ENCODE measurements around the gene PCSK9. TPM values are rescaled to one million over a fixed set of nuclear protein-coding genes. Genes with fewer than 3 reads are reported as not detected.
"Not testable (repeated sequence)": the region's sequence is repeated elsewhere in the genome, so short reads cannot be mapped to it uniquely, and the experiment has no call there.

Gene PCSK9
- total and polyA plus RNA-seq, 4 donors = 10.8 to 112 (median 58.5) TPM

DNA sequence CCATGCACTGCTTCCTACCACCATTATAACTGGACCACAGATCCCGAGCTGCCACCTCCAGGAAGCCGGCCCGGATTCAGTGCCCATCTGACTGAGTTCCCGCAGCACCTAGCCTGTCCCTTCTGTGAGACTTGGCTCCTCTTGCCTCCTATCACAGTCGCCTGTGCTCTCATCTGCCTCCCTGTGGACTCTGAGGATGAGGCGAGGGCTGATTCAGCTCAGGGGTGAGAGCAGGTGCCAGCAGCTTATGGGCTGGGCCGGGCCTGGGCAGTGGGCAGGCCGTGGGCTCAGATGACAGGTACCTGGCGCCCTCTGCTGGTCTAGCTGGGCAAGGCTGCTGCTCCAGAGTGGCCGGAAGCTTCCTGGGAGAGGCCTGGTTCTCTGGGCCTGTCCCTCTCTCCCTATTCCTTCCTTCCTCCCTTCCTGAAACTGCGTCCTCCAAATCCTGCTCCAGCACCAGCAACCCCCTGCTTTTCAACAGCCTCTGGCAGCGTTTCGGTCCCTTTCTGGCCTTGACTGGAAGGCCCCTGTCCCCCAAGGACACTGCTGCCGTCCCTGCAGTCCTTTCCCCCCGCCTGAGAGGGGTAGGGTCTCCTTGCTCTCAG, 17.3 kb upstream of the PCSK9 start:
- peak; percentile 90 to 96 for TF ChIP-seq RAD21 (IDR thresholded peaks at IDR 0.05)
- TF ChIP-seq, protein P1, sequence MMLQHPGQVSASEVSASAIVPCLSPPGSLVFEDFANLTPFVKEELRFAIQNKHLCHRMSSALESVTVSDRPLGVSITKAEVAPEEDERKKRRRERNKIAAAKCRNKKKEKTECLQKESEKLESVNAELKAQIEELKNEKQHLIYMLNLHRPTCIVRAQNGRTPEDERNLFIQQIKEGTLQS (IDR thresholded peaks at IDR 0.05) = no peak
- TF ChIP-seq HNF4A (conservative IDR thresholded peaks at IDR 0.05) = peak; percentile 10 to 53
- TF ChIP-seq RXRA (IDR thresholded peaks at IDR 0.05) = peak in 1 of 2 donors; percentile 68
- TF ChIP-seq, protein P2, sequence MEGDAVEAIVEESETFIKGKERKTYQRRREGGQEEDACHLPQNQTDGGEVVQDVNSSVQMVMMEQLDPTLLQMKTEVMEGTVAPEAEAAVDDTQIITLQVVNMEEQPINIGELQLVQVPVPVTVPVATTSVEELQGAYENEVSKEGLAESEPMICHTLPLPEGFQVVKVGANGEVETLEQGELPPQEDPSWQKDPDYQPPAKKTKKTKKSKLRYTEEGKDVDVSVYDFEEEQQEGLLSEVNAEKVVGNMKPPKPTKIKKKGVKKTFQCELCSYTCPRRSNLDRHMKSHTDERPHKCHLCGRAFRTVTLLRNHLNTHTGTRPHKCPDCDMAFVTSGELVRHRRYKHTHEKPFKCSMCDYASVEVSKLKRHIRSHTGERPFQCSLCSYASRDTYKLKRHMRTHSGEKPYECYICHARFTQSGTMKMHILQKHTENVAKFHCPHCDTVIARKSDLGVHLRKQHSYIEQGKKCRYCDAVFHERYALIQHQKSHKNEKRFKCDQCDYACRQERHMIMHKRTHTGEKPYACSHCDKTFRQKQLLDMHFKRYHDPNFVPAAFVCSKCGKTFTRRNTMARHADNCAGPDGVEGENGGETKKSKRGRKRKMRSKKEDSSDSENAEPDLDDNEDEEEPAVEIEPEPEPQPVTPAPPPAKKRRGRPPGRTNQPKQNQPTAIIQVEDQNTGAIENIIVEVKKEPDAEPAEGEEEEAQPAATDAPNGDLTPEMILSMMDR (IDR thresholded peaks at IDR 0.05; ENCODE audit: low read depth, low read length, missing input control) = peak; percentile 96
- peak; percentile 60 for TF ChIP-seq SP1 (IDR thresholded peaks at IDR 0.05)
- no peaks in the 10 kb centered on the region for H3K9me3 ChIP-seq (ENCODE audit: control insufficient read depth in 4 of 4, low read length in 3 of 4)
- no peaks in the 10 kb centered on the region for H3K27me3 ChIP-seq (ENCODE audit: control insufficient read depth in 4 of 4, insufficient read depth in 4 of 4, low read length in 3 of 4)
- 38% methylated on average over 15 of the region's 15 CpGs for WGBS
- peak overlapping the region in 1 of 2 donors; percentile 47 for H3K9ac ChIP-seq (ENCODE audit: low read depth in 1 of 2, low read length in 2 of 2)
- peaks cover 0 to 8% (median 2%) of the 10 kb centered on the region in 4 donors for H3K4me1 ChIP-seq (ENCODE audit: control insufficient read depth in 4 of 4, insufficient read depth in 4 of 4, low read length in 3 of 4)
- no peak overlapping the region for H3K4me3 ChIP-seq (ENCODE audit: low read depth in 1 of 3, low read length in 3 of 3)
- no peaks in the 10 kb centered on the region for H3K36me3 ChIP-seq (ENCODE audit: control insufficient read depth in 4 of 4, insufficient read depth in 3 of 4, low read depth in 1 of 4, low read length in 3 of 4)
- H3K27ac ChIP-seq (ENCODE audit: low read depth in 1 of 2, low read length in 2 of 2) = no peak overlapping the region
- peak; percentile 86 for DNase-seq (ENCODE audit: low spot score)

- not testable (repeated sequence) for H3K9ac ChIP-seq (ENCODE audit: low read depth in 1 of 2, low read length in 2 of 2)
- WGBS = 81% methylated on average over 9 of the region's 10 CpGs
Observed at GRCh38 chr1:55024163-55024562, 15.2 kb upstream of the PCSK9 start.

DNA sequence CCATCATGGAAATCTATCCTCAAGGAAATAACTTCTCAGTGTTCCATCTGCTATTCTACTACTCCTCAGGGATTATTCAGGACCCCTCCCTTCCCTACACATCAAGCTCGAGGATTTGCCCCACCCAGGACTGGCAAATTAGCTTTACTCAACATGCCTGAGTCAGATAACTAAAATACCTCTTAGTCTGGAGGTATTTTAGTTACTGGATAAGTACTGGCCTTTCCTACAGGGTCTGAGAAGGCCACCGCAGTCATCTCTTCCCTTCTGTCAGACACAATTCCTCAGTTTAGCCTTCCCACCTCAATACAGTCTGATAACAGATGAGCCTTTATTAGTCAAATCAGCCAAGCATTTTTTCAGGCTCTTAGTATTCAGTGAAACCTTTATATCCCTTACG, 12.7 kb upstream of the PCSK9 start:
- not testable (repeated sequence) for H3K27me3 ChIP-seq (ENCODE audit: control insufficient read depth in 4 of 4, insufficient read depth in 4 of 4, low read length in 3 of 4); H3K4me1 ChIP-seq (ENCODE audit: control insufficient read depth in 4 of 4, insufficient read depth in 4 of 4, low read length in 3 of 4); H3K9ac ChIP-seq (ENCODE audit: low read depth in 1 of 2, low read length in 2 of 2); H3K4me3 ChIP-seq (ENCODE audit: low read depth in 1 of 3, low read length in 3 of 3); DNase-seq (ENCODE audit: low spot score); H3K36me3 ChIP-seq (ENCODE audit: control insufficient read depth in 4 of 4, insufficient read depth in 3 of 4, low read depth in 1 of 4, low read length in 3 of 4); H3K9me3 ChIP-seq (ENCODE audit: control insufficient read depth in 4 of 4, low read length in 3 of 4); H3K27ac ChIP-seq (ENCODE audit: low read depth in 1 of 2, low read length in 2 of 2)
- WGBS = 92% methylated on average over 3 of the region's 3 CpGs

More at GRCh38 chr1:55024163-55024562, 15.2 kb upstream of the PCSK9 start:
- not testable (repeated sequence) for H3K36me3 ChIP-seq (ENCODE audit: control insufficient read depth in 4 of 4, insufficient read depth in 3 of 4, low read depth in 1 of 4, low read length in 3 of 4); H3K27me3 ChIP-seq (ENCODE audit: control insufficient read depth in 4 of 4, insufficient read depth in 4 of 4, low read length in 3 of 4); H3K4me3 ChIP-seq (ENCODE audit: low read depth in 1 of 3, low read length in 3 of 3); H3K9me3 ChIP-seq (ENCODE audit: control insufficient read depth in 4 of 4, low read length in 3 of 4); DNase-seq (ENCODE audit: low spot score); H3K4me1 ChIP-seq (ENCODE audit: control insufficient read depth in 4 of 4, insufficient read depth in 4 of 4, low read length in 3 of 4); H3K27ac ChIP-seq (ENCODE audit: low read depth in 1 of 2, low read length in 2 of 2)

- 99% methylated on average over 5 of the region's 5 CpGs for WGBS
Observed at GRCh38 chr1:55031098-55031497, 8.2 kb upstream of the PCSK9 start.

More at GRCh38 chr1:55031098-55031497, 8.2 kb upstream of the PCSK9 start:
- not testable (repeated sequence) for H3K4me3 ChIP-seq (ENCODE audit: low read depth in 1 of 3, low read length in 3 of 3); H3K27ac ChIP-seq (ENCODE audit: low read depth in 1 of 2, low read length in 2 of 2); H3K9me3 ChIP-seq (ENCODE audit: control insufficient read depth in 4 of 4, low read length in 3 of 4); H3K36me3 ChIP-seq (ENCODE audit: control insufficient read depth in 4 of 4, insufficient read depth in 3 of 4, low read depth in 1 of 4, low read length in 3 of 4); H3K27me3 ChIP-seq (ENCODE audit: control insufficient read depth in 4 of 4, insufficient read depth in 4 of 4, low read length in 3 of 4); H3K9ac ChIP-seq (ENCODE audit: low read depth in 1 of 2, low read length in 2 of 2); DNase-seq (ENCODE audit: low spot score)
- peaks cover 10 to 36% (median 26%) of the 10 kb centered on the region in 4 donors for H3K4me1 ChIP-seq (ENCODE audit: control insufficient read depth in 4 of 4, insufficient read depth in 4 of 4, low read length in 3 of 4)

All from liver (tissue), 9 donors.